GM12872 (cell line): Measurements from ENCODE around the gene CRHBP.

Source experiments
- CTCF ChIP-seq: IDR thresholded peaks from 3 replicates; pipeline ENCODE4 v1.5.1; 2011; ENCODE audit warnings: low read depth, mild to moderate bottlenecking, low read length, moderate library complexity; ENCODE audit not compliant: insufficient read depth

The CRHBP gene

GRCh38 chr5:76953551-76954382 lies 922 bp downstream of the CRHBP start:
- no peak for TF ChIP-seq CTCF

- TF ChIP-seq CTCF, result no peak
Measured at GRCh38 chr5:76954383-76954763, 1.5 kb downstream of the CRHBP start.

- no peak for TF ChIP-seq CTCF
Measured at GRCh38 chr5:76956033-76956432, 3.2 kb downstream of the CRHBP start.

- TF ChIP-seq CTCF, result no peak
Measured at GRCh38 chr5:76958991-76959767, 6.3 kb downstream of the CRHBP start.

GRCh38 chr5:76960004-76960625 lies 7.3 kb downstream of the CRHBP start:
- TF ChIP-seq CTCF, result no peak

- TF ChIP-seq CTCF, result no peak
Measured at GRCh38 chr5:76964060-76964459, 11.2 kb downstream of the CRHBP start.

GRCh38 chr5:76971511-76971910 lies 18.7 kb downstream of the CRHBP start:
- TF ChIP-seq CTCF, result no peak
